Kidney (tissue), 14 donors: ENCODE results near the gene ABHD14A. TPM values are rescaled to one million over a fixed set of nuclear protein-coding genes. Genes with fewer than 3 reads are reported as not detected.
A peak's percentile ranks its signal among the peaks of the same experiment; 100 is the strongest.

Source experiments
- DNase-seq, 5 donors: peaks; one replicate each; pipeline ENCODE4 v3.0.0-alpha.2; 2013 to 2020
- FAIRE-seq: peaks from 2 replicates; lab custom pipeline; 2012; peaks lifted over from hg19 to GRCh38; lab: Jason Lieb, UNC
- H3K27ac ChIP-seq, 2 donors: one replicate each; pipeline ENCODE4 v1.7.0; 2013; ENCODE audit warnings: low read depth in 2 of 2, low read length in 2 of 2, inconsistent platforms in 1 of 2
- H3K27me3 ChIP-seq: one replicate; pipeline ENCODE4 v1.7.1; 2013; ENCODE audit warnings: low read length, inconsistent platforms; ENCODE audit not compliant: control insufficient read depth, insufficient read depth
- H3K36me3 ChIP-seq, 3 donors: one replicate each; pipeline versions ENCODE4 v1.7.0 to v1.7.1; 2013; ENCODE audit warnings: low read length in 3 of 3, control low read depth in 1 of 3, inconsistent platforms in 1 of 3; ENCODE audit not compliant: insufficient read depth in 3 of 3, control insufficient read depth in 2 of 3
- H3K4me1 ChIP-seq, 3 donors: one replicate each; pipeline versions ENCODE4 v1.7.0 to v1.7.1; 2013; ENCODE audit warnings: low read length in 3 of 3, inconsistent platforms in 1 of 3, low read depth in 1 of 3; ENCODE audit not compliant: control insufficient read depth in 2 of 3, insufficient read depth in 2 of 3
- H3K4me3 ChIP-seq, 3 donors: one replicate each; pipeline versions ENCODE4 v1.7.0 to v1.8.1; 2013; ENCODE audit warnings: low read length in 3 of 3, control low read depth in 1 of 3, inconsistent platforms in 1 of 3
- H3K9ac ChIP-seq, 3 donors: one replicate each; pipeline versions ENCODE4 v1.7.0 to v1.7.1; 2013; ENCODE audit warnings: low read length in 3 of 3, control low read depth in 1 of 3, inconsistent platforms in 1 of 3
- H3K9me3 ChIP-seq, 3 donors: one replicate each; pipeline versions ENCODE4 v1.7.0 to v1.7.1; 2013; ENCODE audit warnings: low read length in 3 of 3, control low read depth in 1 of 3, inconsistent platforms in 1 of 3; ENCODE audit not compliant: control insufficient read depth in 2 of 3, insufficient read depth in 1 of 3
- intact Hi-C: fragments of 100-400 bp; cut with DNase I; formaldehyde crosslinking; loops from one replicate; pipeline ENCODE4 v1.11.1; 2022
- polyA plus RNA-seq: library from polyadenylated mRNA; stranded (reverse); fragments of 350-450 nt; fragmentation: Illumina TruSeq; extraction: RNeasy Lipid Tissue Mini Kit (QIAGEN cat#74804); gene quantifications from one replicate; pipeline ENCODE4 v1.2.3, GENCODE V29; 2014; ENCODE audit warnings: low read depth, low replicate concordance; ENCODE audit not compliant: insufficient read depth
- total RNA-seq: library from RNA; stranded (reverse); fragmentation: NEBNext Ultra II Directional; extraction: Animal tissue kit (Norgen Biotek cat#: 25700); gene quantifications from one replicate; pipeline ENCODE4 v1.2.1, GENCODE V29; 2021
- TF ChIP-seq, protein P1 (sequence below): IDR thresholded peaks from 3 replicates; pipeline ENCODE4 v1.5.1; 2012; ENCODE audit warnings: mild to moderate bottlenecking, moderate library complexity, borderline replicate concordance; ENCODE audit not compliant: insufficient read depth; ENCODE audit errors: extremely low read depth
- donor health status: control.
- donor health status: control.
- donor health status: control.
- donor health status: control.
- donor health status: control.
- donor health status: DM: yes; HTN: yes; CAD: no.
- donor health status: Normal renal cell carcinoma (clear cell type).

ABHD14A gene
- total and polyA plus RNA-seq, 2 donors from 2014 or later = 20.7 to 50.5 TPM

- Histone ChIP-seq H3K27ac (no peak overlapping the region), H3K27me3 (no peaks in the 10 kb centered on the region), H3K9me3 (no peaks in the 10 kb centered on the region), H3K9ac (peak overlapping the region in 1 of 3 donors; percentile 26), H3K4me1 (peaks cover 0 to 15% (median under 1%) of the 10 kb centered on the region in 3 donors), H3K4me3 (no peak overlapping the region), H3K36me3 (no peaks in the 10 kb centered on the region)
- FAIRE-seq (no peak), DNase-seq (peak; percentile 90 to 95 (median 93))
- TF ChIP-seq, protein P1, sequence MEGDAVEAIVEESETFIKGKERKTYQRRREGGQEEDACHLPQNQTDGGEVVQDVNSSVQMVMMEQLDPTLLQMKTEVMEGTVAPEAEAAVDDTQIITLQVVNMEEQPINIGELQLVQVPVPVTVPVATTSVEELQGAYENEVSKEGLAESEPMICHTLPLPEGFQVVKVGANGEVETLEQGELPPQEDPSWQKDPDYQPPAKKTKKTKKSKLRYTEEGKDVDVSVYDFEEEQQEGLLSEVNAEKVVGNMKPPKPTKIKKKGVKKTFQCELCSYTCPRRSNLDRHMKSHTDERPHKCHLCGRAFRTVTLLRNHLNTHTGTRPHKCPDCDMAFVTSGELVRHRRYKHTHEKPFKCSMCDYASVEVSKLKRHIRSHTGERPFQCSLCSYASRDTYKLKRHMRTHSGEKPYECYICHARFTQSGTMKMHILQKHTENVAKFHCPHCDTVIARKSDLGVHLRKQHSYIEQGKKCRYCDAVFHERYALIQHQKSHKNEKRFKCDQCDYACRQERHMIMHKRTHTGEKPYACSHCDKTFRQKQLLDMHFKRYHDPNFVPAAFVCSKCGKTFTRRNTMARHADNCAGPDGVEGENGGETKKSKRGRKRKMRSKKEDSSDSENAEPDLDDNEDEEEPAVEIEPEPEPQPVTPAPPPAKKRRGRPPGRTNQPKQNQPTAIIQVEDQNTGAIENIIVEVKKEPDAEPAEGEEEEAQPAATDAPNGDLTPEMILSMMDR = peak; percentile 93
- intact Hi-C loops = loop anchor here (5.0 kb wide), 2 partner anchors 121 to 141 kb away; no protein-coding TSS in a partner anchor
Observed at GRCh38 chr3:52001443-52001974, 26.6 kb downstream of the ABHD14A start.

GRCh38 chr3:52002748-52003147, 27.9 kb downstream of the ABHD14A start:
- intact Hi-C loops = loop anchor here (5.0 kb wide), 2 partner anchors 120 to 140 kb away; no protein-coding TSS in a partner anchor
- H3K4me3 ChIP-seq = no peak overlapping the region
- peaks cover 0 to 17% (median 3%) of the 10 kb centered on the region in 3 donors for H3K4me1 ChIP-seq
- FAIRE-seq (no peak), DNase-seq (no peak)
- H3K27ac ChIP-seq = no peak overlapping the region
- TF ChIP-seq, protein P1 = no peak
- H3K9ac ChIP-seq = no peak overlapping the region
- H3K9me3 ChIP-seq = no peaks in the 10 kb centered on the region
- H3K27me3 ChIP-seq = no peaks in the 10 kb centered on the region
- H3K36me3 ChIP-seq = no peaks in the 10 kb centered on the region

- Histone ChIP-seq H3K27ac (no peak overlapping the region), H3K36me3 (no peaks in the 10 kb centered on the region), H3K9ac (no peak overlapping the region), H3K27me3 (no peaks in the 10 kb centered on the region), H3K4me3 (no peak overlapping the region), H3K4me1 (peaks cover 0 to 17% (median 3%) of the 10 kb centered on the region in 3 donors), H3K9me3 (no peaks in the 10 kb centered on the region)
- peak; percentile 81 to 90 (median 82) for DNase-seq
- intact Hi-C loops = loop anchor here (5.0 kb wide), 2 partner anchors 118 to 138 kb away; no protein-coding TSS in a partner anchor
- TF ChIP-seq, protein P1 = peak; percentile 4
- FAIRE-seq = no peak
Observed at GRCh38 chr3:52004163-52004787, 29.4 kb downstream of the ABHD14A start.
